HTR-8/SVneo (cell line): Measurements from ENCODE around the gene CENPL.
"Not testable (repeated sequence)": the region's sequence is repeated elsewhere in the genome, so short reads cannot be mapped to it uniquely, and the experiment has no call there.

Experiments used
- DNase-seq: peaks from one replicate; pipeline ENCODE4 v3.0.0; 2011; ENCODE audit warnings: low spot score, mixed read lengths; ENCODE audit not compliant: insufficient read length
- FAIRE-seq: peaks from 2 replicates; lab custom pipeline; 2011; peaks lifted over from hg19 to GRCh38; lab: Jason Lieb, UNC

CENPL gene

GRCh38 chr1:173768206-173768605 lies 56.5 kb downstream of the CENPL start:
- FAIRE-seq: no peak

DNA sequence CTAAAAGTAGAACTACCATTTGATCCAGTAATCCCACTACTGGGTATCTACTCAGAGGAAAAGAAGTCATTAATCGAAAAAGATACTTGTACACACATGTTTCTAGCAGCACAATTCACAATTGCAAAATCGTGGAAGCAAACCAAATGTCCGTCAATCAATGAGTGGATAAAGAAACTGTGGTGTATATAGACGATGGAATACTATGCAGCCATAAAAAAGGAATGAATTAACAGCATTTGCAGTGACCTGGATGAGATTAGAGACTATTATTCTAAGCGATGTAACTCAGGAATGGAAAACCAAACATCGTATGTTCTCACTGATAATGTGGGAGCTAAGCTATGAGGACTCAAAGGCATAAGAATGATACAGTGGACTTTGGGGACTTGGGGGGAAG lies 60.4 kb downstream of the CENPL start:
- FAIRE-seq, DNase-seq: not testable (repeated sequence)

More at GRCh38 chr1:173768206-173768605, 56.5 kb downstream of the CENPL start:
- DNase-seq: no peak

DNA sequence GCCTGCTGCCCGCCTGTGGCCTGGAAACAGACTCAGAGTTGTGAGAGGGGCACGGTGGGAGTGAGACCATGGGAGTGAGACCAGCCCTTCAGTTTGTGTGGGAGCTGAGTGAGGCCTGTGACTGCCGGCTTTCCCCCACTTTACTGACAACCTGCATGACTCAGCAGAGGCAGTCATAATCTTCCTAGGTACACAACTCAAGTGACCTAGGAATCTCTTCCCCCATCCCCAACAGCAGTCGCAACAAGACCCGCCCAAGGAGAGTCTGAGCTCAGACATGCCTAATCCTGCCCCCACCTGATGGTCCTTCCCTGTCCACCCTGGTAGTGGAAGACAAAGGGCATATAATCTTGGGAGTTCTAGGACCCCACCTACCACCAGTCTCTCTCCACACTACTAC lies 65.7 kb downstream of the CENPL start:
- DNase-seq (no peak), FAIRE-seq (no peak)

- FAIRE-seq: no peak
Measured at GRCh38 chr1:173758110-173758509, 66.6 kb downstream of the CENPL start.

GRCh38 chr1:173757666-173758065 lies 67.0 kb downstream of the CENPL start:
- FAIRE-seq (no peak), DNase-seq (no peak)

More at GRCh38 chr1:173758110-173758509, 66.6 kb downstream of the CENPL start:
- DNase-seq: no peak

DNA sequence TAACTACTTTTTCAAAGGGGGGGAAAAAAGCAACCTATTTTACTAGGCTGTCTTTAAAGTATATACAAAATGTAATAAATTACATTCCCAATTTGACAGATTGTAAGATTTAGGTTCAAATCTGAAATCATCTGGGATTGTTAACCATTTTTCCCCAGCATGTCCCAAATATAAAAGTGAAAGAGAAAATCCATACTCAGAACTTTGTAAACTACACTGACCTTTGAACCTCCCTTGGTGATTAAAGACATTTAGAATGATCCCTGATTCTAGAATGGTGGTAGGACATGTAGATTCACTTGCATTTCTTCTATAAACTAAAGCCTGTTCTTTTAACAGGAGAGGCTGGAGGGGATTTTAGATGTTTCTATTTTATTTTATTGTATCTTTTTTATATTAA lies 70.9 kb downstream of the CENPL start:
- no peak for FAIRE-seq

More for the DNA sequence above, 70.9 kb downstream of the CENPL start:
- no peak for DNase-seq
